IMR-90 (cell line): Measurements from ENCODE around the gene NRP1. TPM values are rescaled to one million over a fixed set of nuclear protein-coding genes. Genes with fewer than 3 reads are reported as not detected.

ENCODE experiments used
- ATAC-seq: fragments of 200-7000 bp; cut with Tn5 transposase; 2 replicates; pipeline ENCODE4 v1.9.1; 2020; ENCODE audit warnings: low read depth, mild to moderate bottlenecking, moderate library complexity
- BruUV-seq: library from RNA; stranded (reverse); fragments of 400-500 nt; replicated peaks from 2 replicates; lab custom pipeline; 2021; lab: Mats Ljungman, UMichigan
- CTCF ChIA-PET: fragments of 300-600 bp; formaldehyde crosslinking; extraction: SDS; loops from one replicate; lab custom pipeline; 2021; ENCODE audit warnings: antibody characterized with exemption; lab: Yijun Ruan, JAX
- POLR2A ChIA-PET: fragments of 300-600 bp; sonication (Branson Sonifier 250); formaldehyde crosslinking; loops from one replicate; lab custom pipeline; 2022; ENCODE audit warnings: antibody characterized with exemption; ENCODE audit not compliant: unreplicated experiment; lab: Charles Lee
- DNase-seq: peaks from one replicate; pipeline ENCODE4 v3.0.0; 2013
- H2AFZ ChIP-seq: replicated peaks from 2 replicates; pipeline ENCODE3; 2013; ENCODE audit warnings: low read length, mild to moderate bottlenecking; ENCODE audit not compliant: poor library complexity
- H2AK5ac ChIP-seq: 2 replicates; pipeline ENCODE4 v1.6.1; 2013; ENCODE audit warnings: low read depth, low read length, inconsistent platforms
- H2AK9ac ChIP-seq: replicated peaks from 2 replicates; pipeline ENCODE3; 2013; ENCODE audit warnings: mild to moderate bottlenecking, low read depth, low read length, moderate library complexity; ENCODE audit not compliant: poor library complexity
- H2BK120ac ChIP-seq: 2 replicates; pipeline ENCODE4 v1.6.1; 2013; ENCODE audit warnings: low read depth, low read length, inconsistent platforms
- H2BK15ac ChIP-seq: 3 replicates; pipeline ENCODE4 v1.6.1; 2013; ENCODE audit warnings: low read depth, low read length, inconsistent platforms
- H2BK20ac ChIP-seq: 2 replicates; pipeline ENCODE4 v1.6.1; 2013; ENCODE audit warnings: low read depth, mild to moderate bottlenecking, inconsistent platforms, low read length, moderate library complexity
- H2BK5ac ChIP-seq: 2 replicates; pipeline ENCODE4 v1.6.1; 2013; ENCODE audit warnings: mild to moderate bottlenecking, low read depth, low read length, inconsistent platforms; ENCODE audit not compliant: poor library complexity, severe bottlenecking
- H3K14ac ChIP-seq: replicated peaks from 2 replicates; pipeline ENCODE4 v1.6.1; 2013; ENCODE audit warnings: low read depth, low read length, inconsistent platforms
- H3K18ac ChIP-seq: 2 replicates; pipeline ENCODE4 v1.6.1; 2013; ENCODE audit warnings: low read depth, low read length, control low read depth
- H3K23ac ChIP-seq: 2 replicates; pipeline ENCODE4 v1.6.1; 2013; ENCODE audit warnings: low read depth, low read length, inconsistent platforms
- H3K27ac ChIP-seq: 2 replicates; pipeline ENCODE4 v1.5.1; 2013; ENCODE audit warnings: mild to moderate bottlenecking, control low read depth, low read length; ENCODE audit not compliant: insufficient read depth
- H3K27me3 ChIP-seq: 2 replicates; pipeline ENCODE4 v1.6.1; 2013; ENCODE audit warnings: low read length; ENCODE audit not compliant: control insufficient read depth, insufficient read depth
- H3K36me3 ChIP-seq: 2 replicates; pipeline ENCODE4 v1.6.1; 2013; ENCODE audit warnings: low read length, mixed read lengths; ENCODE audit not compliant: control insufficient read depth, insufficient read depth
- H3K4ac ChIP-seq: 2 replicates; pipeline ENCODE4 v1.6.1; 2013; ENCODE audit warnings: low read depth, low read length, inconsistent platforms
- H3K4me1 ChIP-seq: 2 replicates; pipeline ENCODE4 v1.6.1; 2013; ENCODE audit warnings: low read length, mixed read lengths; ENCODE audit not compliant: control insufficient read depth, insufficient read depth
- H3K4me2 ChIP-seq: 2 replicates; pipeline ENCODE4 v1.6.1; 2013; ENCODE audit warnings: low read depth, mild to moderate bottlenecking, control low read depth, low read length, moderate library complexity
- H3K4me3 ChIP-seq: 2 replicates; pipeline ENCODE4 v1.5.1; 2013; ENCODE audit warnings: low read depth, mild to moderate bottlenecking, control low read depth, low read length, moderate library complexity; ENCODE audit not compliant: insufficient read depth
- H3K56ac ChIP-seq: 2 replicates; pipeline ENCODE4 v1.6.1; 2013; ENCODE audit warnings: low read length, inconsistent platforms; ENCODE audit not compliant: insufficient read depth; ENCODE audit errors: extremely low read depth
- H3K79me1 ChIP-seq, 2 experiments: 2 replicates each; pipeline ENCODE4 v1.6.1; 2013; ENCODE audit warnings: low read length in 2 of 2, inconsistent platforms in 1 of 2, low read depth in 1 of 2
- H3K9ac ChIP-seq: 2 replicates; pipeline ENCODE4 v1.6.1; 2013; ENCODE audit warnings: low read depth, low read length, control low read depth
- H3K9me1 ChIP-seq: 2 replicates; pipeline ENCODE4 v1.6.1; 2013; ENCODE audit warnings: low read length, inconsistent platforms; ENCODE audit not compliant: insufficient read depth
- H3K9me3 ChIP-seq: 2 replicates; pipeline ENCODE4 v1.6.1; 2013; ENCODE audit warnings: low read length; ENCODE audit not compliant: control insufficient read depth, insufficient read depth
- H4K20me1 ChIP-seq: 2 replicates; pipeline ENCODE4 v1.6.1; 2013; ENCODE audit warnings: low read length, inconsistent platforms; ENCODE audit not compliant: insufficient read depth
- H4K5ac ChIP-seq: 2 replicates; pipeline ENCODE4 v1.6.1; 2013; ENCODE audit warnings: mild to moderate bottlenecking, low read depth, low read length, control low read depth
- H4K8ac ChIP-seq, 2 experiments: 2 replicates each; pipeline ENCODE4 v1.6.1; 2013; ENCODE audit warnings: low read depth in 2 of 2, low read length in 2 of 2, control low read depth in 1 of 2, inconsistent platforms in 1 of 2
- H4K91ac ChIP-seq: 2 replicates; pipeline ENCODE4 v1.6.1; 2013; ENCODE audit warnings: low read depth, low read length, inconsistent platforms; ENCODE audit not compliant: insufficient read depth
- BHLHE40 ChIP-seq: fragments of 150-350 bp; IDR thresholded peaks from 2 replicates; pipeline ENCODE4 v1.6.1; 2016; ENCODE audit warnings: mild to moderate bottlenecking, low read depth, low read length
- CEBPB ChIP-seq: IDR thresholded peaks from 2 replicates; pipeline ENCODE4 v1.6.1; 2012; ENCODE audit warnings: low read depth, low read length, improper control_type of control experiment
- CHD1 ChIP-seq: IDR thresholded peaks from 2 replicates; pipeline ENCODE4 v1.6.1; 2012; ENCODE audit warnings: low read depth, low read length, improper control_type of control experiment
- ELK1 ChIP-seq: fragments of 150-350 bp; IDR thresholded peaks from 2 replicates; pipeline ENCODE4 v1.6.1; 2016; ENCODE audit warnings: low read depth, mild to moderate bottlenecking, low read length, moderate library complexity, borderline replicate concordance
- FOS ChIP-seq: fragments of 150-350 bp; IDR thresholded peaks from 2 replicates; pipeline ENCODE4 v1.6.1; 2016; ENCODE audit warnings: low read depth, low read length
- MAFK ChIP-seq: IDR thresholded peaks from 2 replicates; pipeline ENCODE4 v1.6.1; 2012; ENCODE audit warnings: low read depth, low read length, improper control_type of control experiment
- MXI1 ChIP-seq: IDR thresholded peaks from 2 replicates; pipeline ENCODE4 v1.6.1; 2012; ENCODE audit warnings: low read depth, mild to moderate bottlenecking, low read length, moderate library complexity, borderline replicate concordance
- NFE2L2 ChIP-seq: fragments of 150-350 bp; IDR thresholded peaks from 2 replicates; pipeline ENCODE4 v1.6.1; 2016; ENCODE audit warnings: low read depth, mild to moderate bottlenecking, low read length
- POLR2A ChIP-seq: IDR thresholded peaks from 2 replicates; pipeline ENCODE4 v1.6.1; 2012; ENCODE audit warnings: mild to moderate bottlenecking, low read depth, low read length
- RAD21 ChIP-seq: IDR thresholded peaks from 2 replicates; pipeline ENCODE4 v1.6.1; 2012; ENCODE audit warnings: low read length, improper control_type of control experiment
- RCOR1 ChIP-seq: IDR thresholded peaks from 2 replicates; pipeline ENCODE4 v1.6.1; 2012; ENCODE audit warnings: mild to moderate bottlenecking, low read length, improper control_type of control experiment; ENCODE audit not compliant: insufficient replicate concordance
- SMC3 ChIP-seq: fragments of 150-350 bp; IDR thresholded peaks from 2 replicates; pipeline ENCODE4 v1.6.1; 2016; ENCODE audit warnings: low read depth, mild to moderate bottlenecking, antibody characterized with exemption, low read length, moderate library complexity
- USF2 ChIP-seq: fragments of 150-350 bp; IDR thresholded peaks from 2 replicates; pipeline ENCODE4 v1.6.1; 2017; ENCODE audit warnings: mild to moderate bottlenecking, antibody characterized with exemption, low read length, low read depth
- WGBS, 2 experiments: methylation state at CpG; one replicate each; pipeline versions ENCODE4 v1.1.5 to v1.1.7; 2013; ENCODE audit warnings: missing lambda C conversion rate in 2 of 2; ENCODE audit not compliant: insufficient read length in 1 of 2; ENCODE audit errors: extremely low coverage in 2 of 2; 5-methylcytosine and 5-hydroxymethylcytosine counted together
- dilution Hi-C: fragments of 300-500 bp; cut with HindIII; formaldehyde crosslinking; loops from one replicate; pipeline ENCODE4 v1.14.3; 2018; ENCODE audit warnings: low sequenced_read_pairs; ENCODE audit not compliant: unreplicated experiment
- in situ Hi-C: fragments of 300-500 bp; cut with MboI; formaldehyde crosslinking; loops from 3 replicates; pipeline ENCODE4 v1.14.3; 2019; ENCODE audit warnings: low sequenced_read_pairs, inconsistent platforms, mixed read lengths
- intact Hi-C: fragments of 100-400 bp; cut with micrococcal nuclease; formaldehyde crosslinking; loops from 2 replicates; pipeline ENCODE4 v1.10.0; 2022
- polyA plus RNA-seq, 3 experiments: library from polyadenylated mRNA; depleted of rRNA; stranded (reverse); fragments of >200 nt; gene quantifications; 2 replicates each; pipeline ENCODE4 v1.2.3, GENCODE V29; 2012; ENCODE audit warnings: low replicate concordance in 1 of 3
- total RNA-seq: library from RNA; depleted of rRNA; stranded (reverse); fragments of >200 nt; gene quantifications from 2 replicates; pipeline ENCODE4 v1.2.3, GENCODE V29; 2012
- TF ChIP-seq, protein P1 (sequence below): conservative IDR thresholded peaks from 2 replicates; pipeline ENCODE4 v1.5.1; 2012; ENCODE audit warnings: mild to moderate bottlenecking, low read depth, low read length, improper control_type of control experiment

NRP1 gene
- total and polyA plus RNA-seq, 2 of the 4 experiments (the other 2 are of a cell fraction): 108 to 227 TPM

GRCh38 chr10:33341637-33342036, 7.2 kb upstream of the NRP1 start:
- no peak overlapping the region for H3K4ac ChIP-seq
- POLR2A ChIA-PET: no interaction called here
- in situ Hi-C loops: loop anchor here (25.0 kb wide), 2 partner anchors 571 to 771 kb away; no protein-coding TSS in a partner anchor

More at GRCh38 chr10:33341637-33342036, 7.2 kb upstream of the NRP1 start:
- no peak overlapping the region; the same call in 1 of the 2 replicates for H3K9ac ChIP-seq
- TF ChIP-seq USF2 (no peak), MXI1 (no peak), CEBPB (no peak), CHD1 (no peak), BHLHE40 (no peak), FOS (no peak), POLR2A (no peak), NFE2L2 (no peak), RCOR1 (no peak), SMC3 (no peak), ELK1 (no peak), MAFK (no peak), RAD21 (no peak)
- TF ChIP-seq, protein P1, sequence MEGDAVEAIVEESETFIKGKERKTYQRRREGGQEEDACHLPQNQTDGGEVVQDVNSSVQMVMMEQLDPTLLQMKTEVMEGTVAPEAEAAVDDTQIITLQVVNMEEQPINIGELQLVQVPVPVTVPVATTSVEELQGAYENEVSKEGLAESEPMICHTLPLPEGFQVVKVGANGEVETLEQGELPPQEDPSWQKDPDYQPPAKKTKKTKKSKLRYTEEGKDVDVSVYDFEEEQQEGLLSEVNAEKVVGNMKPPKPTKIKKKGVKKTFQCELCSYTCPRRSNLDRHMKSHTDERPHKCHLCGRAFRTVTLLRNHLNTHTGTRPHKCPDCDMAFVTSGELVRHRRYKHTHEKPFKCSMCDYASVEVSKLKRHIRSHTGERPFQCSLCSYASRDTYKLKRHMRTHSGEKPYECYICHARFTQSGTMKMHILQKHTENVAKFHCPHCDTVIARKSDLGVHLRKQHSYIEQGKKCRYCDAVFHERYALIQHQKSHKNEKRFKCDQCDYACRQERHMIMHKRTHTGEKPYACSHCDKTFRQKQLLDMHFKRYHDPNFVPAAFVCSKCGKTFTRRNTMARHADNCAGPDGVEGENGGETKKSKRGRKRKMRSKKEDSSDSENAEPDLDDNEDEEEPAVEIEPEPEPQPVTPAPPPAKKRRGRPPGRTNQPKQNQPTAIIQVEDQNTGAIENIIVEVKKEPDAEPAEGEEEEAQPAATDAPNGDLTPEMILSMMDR: no peak
- H2AK9ac ChIP-seq: no peak overlapping the region
- H2BK5ac ChIP-seq: peak overlapping the region; percentile 52
- ATAC-seq: peak; percentile 25; the same call in 1 of the 2 replicates
- no peak overlapping the region for H3K14ac ChIP-seq
- H2AK5ac ChIP-seq: no peak overlapping the region
- H3K56ac ChIP-seq: no peak overlapping the region
- no peak overlapping the region for H2BK120ac ChIP-seq
- CTCF ChIA-PET: no interaction called here
- H2BK15ac ChIP-seq: no peak overlapping the region; the same call in 2 of the 3 replicates
- peak overlapping the region in 1 of 2 experiments; percentile 38; a peak in 1 of 4 replicates for H4K8ac ChIP-seq
- H2AFZ ChIP-seq: no peak overlapping the region
- no TSS peak for BruUV-seq
- no peak overlapping the region for H2BK20ac ChIP-seq
- no peaks in the 10 kb centered on the region for H3K27me3 ChIP-seq
- H3K9me3 ChIP-seq: no peaks in the 10 kb centered on the region
- H3K4me1 ChIP-seq: peaks cover 11% of the 10 kb centered on the region
- no peaks in the 10 kb centered on the region for H3K36me3 ChIP-seq
- no peak overlapping the region for H3K18ac ChIP-seq
- peak overlapping the region; percentile 87 for H3K4me2 ChIP-seq
- H3K23ac ChIP-seq: no peak overlapping the region
- no CpG with 5 or more reads among the region's 1 CpG for WGBS, 2 experiments
- H3K27ac ChIP-seq: no peak overlapping the region
- no peak overlapping the region for H4K91ac ChIP-seq
- no peak overlapping the region for H4K5ac ChIP-seq
- peaks cover 9% of the 10 kb centered on the region for H3K9me1 ChIP-seq
- peak; percentile 62 for DNase-seq
- H3K79me1 ChIP-seq: peaks cover 3 to 17% of the 10 kb centered on the region in 2 experiments; a peak in 2 of 4 replicates
- H4K20me1 ChIP-seq: no peaks in the 10 kb centered on the region
- intact Hi-C loops: loop anchor here (5.0 kb wide), 1 partner anchor 266 kb away; no protein-coding TSS in a partner anchor
- dilution Hi-C loops: no loop called here
- no peak overlapping the region; the same call in 1 of the 2 replicates for H3K4me3 ChIP-seq
